ENCODE measurements around the gene CRACDL.

GRCh38 chr2:98776136-98776535, 159.9 kb downstream of the CRACDL start:
- no peak for TF ChIP-seq CTCF (IDR thresholded peaks at IDR 0.05)
- TF ChIP-seq POLR2A (IDR thresholded peaks at IDR 0.05) = no peak

Measured in adrenal gland (tissue), 5 donors.